Measurements from ENCODE around the gene SLX4.

The SLX4 gene

GRCh38 chr16:3580251-3580651 is 31.2 kb downstream of the SLX4 start:
- no peak for DNase-seq

GRCh38 chr16:3579776-3580175 is 31.6 kb downstream of the SLX4 start:
- DNase-seq, result no peak

DNA sequence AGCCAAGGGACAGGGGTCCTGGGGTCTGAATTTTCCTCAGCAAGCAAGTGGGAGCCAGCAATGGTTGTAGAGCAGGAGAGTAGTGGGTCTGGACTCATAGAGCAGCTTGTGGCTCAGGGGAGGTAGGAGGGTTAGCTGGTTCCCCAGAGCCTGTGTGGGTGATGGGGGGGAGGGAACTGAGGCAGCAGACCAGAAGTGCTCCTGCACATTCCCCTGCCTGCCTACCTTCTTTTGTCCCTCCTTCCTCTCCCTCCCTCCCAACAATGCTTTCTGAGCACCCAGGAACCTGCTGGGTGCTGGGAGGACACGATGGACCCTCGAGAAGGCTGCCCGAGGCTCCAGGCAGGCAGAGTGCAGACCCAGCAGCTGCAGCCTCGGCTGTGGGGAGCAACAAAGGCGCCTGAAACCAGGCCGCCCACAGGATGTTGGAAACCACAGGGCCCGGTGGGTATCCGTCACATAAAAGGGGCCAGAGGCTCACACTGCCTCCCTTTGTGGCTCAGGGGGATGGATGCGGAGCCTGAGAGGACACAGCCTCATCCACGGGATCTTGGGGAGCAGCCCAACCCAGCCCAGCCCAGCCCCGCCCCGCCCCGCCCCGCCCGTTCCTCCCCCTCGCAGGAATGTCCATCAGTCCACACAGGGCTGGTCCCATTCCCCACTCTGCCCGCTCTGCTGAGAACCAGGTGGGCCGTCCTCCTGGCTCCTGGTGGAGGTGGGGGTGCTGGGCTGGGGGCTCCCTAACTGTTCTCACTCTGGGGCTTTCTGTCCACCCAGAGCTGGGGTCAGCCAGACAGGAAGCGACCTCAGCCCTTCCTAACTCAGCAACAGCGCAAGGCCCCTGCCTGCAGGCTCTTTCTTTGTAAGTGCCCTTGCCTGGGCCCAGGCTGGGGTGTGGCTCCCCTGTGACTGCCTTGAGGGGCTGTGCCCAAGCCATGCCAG is 32.5 kb downstream of the SLX4 start:
- DNase-seq, result peak; percentile 67

- peak; percentile 36 for DNase-seq
These were observed 33.3 kb downstream of the SLX4 start for GRCh38 chr16:3578121-3578520.

DNA sequence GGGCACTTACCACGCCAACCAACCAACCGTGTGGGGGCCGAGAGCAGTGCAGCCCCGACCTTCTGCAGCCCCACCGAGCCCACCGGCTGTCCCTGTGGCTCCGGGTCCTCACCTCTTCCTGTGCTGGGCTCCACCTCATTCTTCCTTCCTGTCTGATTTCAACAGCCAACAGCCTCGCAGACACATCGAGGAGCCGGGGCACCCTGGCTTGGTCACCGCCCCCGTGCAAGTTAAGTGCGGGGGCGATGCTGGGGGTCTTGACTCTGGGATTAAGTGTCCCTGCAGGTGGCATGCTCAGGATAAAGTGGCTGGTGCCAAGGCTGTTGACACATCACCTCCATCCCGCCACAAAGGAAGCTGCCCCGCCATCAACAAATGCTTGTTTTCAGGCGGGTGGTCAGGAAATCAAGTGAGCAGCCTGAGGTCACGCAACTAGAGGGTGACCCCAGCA is 34.1 kb downstream of the SLX4 start, which contains the start of gene NLRC3:
TSS of gene NLRC3 (minus strand) at position 102 of the 451 bp plus-strand sequence. CDS start 12,367 bp downstream, outside the sequence.
- DNase-seq, result peak; percentile 42

GRCh38 chr16:3576211-3576610 is 35.2 kb downstream of the SLX4 start:
- peak; percentile 29 for DNase-seq

- peak; percentile 14 for DNase-seq
These were observed 35.9 kb downstream of the SLX4 start for GRCh38 chr16:3575491-3575890.

GRCh38 chr16:3574195-3574594 is 37.2 kb downstream of the SLX4 start:
- no peak for DNase-seq

DNA sequence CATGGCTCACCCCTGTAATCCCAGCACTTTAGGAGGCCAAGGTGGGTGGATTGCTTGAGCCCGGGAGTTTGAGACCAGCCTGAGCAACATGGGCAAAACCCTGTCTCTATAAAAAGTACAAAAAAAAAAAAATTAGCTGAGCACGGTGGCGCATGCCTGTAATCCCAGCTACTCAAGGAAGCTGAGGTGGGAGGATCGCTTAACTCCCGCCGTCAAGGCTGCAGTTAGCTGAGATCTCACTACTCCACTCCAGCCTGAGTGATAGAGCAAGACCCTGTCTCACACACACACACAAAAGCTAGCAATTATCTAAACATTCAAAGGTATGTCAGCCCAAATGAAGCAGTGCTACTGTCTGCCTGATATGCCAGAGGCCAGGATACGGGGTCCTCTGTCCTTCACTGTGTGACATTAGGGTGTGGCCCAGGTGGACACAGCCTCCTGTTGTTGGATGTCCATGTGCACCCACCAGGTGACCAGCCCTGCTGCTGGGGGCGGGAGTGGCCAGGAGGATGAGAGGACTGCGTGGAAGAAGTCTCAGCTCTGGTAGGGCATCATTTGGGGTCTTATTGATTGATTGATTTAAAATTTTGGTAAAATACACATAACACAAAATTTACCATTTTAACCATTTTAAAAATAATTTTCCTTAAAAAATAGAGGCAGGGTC is 38.1 kb downstream of the SLX4 start:
- DNase-seq, result no peak

DNA sequence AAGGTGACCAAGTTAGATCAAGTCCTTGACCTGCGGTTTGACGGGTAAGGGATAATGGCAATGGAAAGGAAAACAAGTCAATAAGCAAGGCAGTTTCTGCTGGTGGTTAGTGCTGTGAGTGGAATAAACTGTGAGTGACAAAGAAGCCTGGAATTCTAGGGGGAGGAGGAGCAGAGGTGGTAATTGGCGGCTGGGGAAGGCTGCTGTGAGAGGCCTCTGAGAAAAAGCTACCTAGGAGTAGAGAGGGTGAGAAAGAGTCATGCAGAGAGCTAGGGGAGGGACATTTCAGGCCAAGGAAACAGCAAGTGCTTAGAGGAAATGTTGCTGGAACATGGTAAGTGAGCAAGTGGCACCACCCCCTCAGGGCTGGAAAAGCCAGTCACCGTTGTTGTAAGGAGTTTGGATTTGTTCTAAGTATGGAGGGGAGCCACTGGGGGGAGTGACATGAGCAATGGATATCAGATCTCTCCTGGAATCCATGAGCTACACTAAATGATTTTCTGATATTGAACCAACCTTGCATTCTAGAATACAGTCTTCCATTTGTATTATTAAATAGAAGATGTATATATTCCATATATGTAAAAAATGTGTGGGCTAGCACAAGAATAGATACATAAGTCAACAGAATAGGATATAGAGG is 40.9 kb downstream of the SLX4 start:
- DNase-seq, result no peak

DNA sequence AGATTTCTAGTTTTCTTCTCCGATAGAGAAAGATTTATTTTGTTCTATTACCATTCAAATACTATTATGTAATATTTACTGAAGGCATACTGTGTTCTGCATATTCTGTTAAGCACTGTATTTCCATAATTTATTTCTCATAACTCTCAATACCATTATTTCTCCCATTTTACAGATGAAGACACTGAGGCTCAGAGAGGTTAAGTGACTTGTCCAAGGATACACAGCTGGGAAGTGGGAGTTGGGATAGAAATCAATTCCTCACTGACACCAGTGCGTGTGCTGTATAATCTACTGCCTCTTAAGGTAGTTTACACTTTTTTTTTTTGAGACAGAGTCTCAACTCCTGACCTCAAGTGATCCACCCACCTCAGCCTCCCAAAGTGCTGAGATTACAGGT is 41.6 kb downstream of the SLX4 start:
- DNase-seq, result no peak

DNA sequence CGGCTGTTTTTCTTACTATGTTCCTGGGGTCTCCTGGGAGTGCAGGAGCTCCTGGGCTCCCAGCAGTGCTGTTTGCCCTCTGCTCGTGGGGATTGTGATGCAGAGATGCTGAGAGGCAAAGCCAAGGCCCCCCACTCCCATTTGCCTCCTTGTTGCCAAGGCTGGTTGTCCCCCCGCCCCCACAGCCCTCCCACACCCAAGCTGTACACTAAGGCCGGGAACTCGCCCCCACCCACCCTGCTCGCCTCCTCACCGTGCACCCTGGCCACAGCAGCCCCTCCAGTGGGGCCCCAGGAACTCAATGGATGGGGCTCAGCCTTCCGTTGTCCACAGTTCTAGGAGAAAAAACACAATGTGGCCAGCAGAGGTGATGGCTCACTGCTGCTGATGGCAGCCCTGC is 44.4 kb downstream of the SLX4 start:
- DNase-seq, result no peak

- no peak for DNase-seq
These were observed 46.6 kb downstream of the SLX4 start for GRCh38 chr16:3564889-3565141.

DNA sequence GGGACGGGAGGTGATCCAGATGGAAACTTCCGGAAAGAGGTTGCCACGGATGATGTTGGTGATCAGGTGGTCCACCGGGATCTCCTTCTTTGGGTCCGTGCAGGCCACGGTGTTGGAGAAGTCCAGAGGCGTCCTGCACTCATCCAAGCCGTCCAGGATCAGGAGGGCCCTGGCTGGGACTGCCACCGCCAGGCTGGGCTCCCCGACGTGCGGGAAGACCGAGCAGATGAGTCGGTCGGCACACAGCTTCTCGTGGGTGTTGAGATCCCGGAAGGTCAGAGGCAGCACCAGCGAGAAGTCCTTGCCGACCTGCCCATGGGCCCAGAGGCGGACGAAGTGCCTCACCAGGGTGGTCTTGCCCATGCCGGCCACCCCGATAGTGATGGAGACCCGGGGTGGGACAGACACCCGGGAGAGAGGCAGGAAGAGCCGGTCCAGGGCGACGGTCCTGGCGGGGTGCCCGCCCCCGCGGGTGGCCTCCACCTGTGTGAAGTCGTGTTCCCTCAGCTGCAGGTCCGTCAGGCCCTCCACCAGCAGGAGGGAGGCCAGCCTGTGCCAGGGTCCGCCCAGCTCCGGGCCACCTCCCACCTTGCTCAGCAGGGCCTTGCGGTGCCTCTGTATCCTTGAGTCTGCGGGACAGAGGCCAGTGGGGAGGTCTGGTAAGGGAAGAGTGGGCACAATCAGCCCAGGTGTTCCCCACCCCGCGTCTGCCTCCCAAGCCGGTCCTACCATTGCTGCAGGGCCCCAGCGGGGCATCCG is 47.1 kb downstream of the SLX4 start:
- no peak for DNase-seq

- DNase-seq, result no peak
These were observed 48.4 kb downstream of the SLX4 start for GRCh38 chr16:3562914-3563480.

DNA sequence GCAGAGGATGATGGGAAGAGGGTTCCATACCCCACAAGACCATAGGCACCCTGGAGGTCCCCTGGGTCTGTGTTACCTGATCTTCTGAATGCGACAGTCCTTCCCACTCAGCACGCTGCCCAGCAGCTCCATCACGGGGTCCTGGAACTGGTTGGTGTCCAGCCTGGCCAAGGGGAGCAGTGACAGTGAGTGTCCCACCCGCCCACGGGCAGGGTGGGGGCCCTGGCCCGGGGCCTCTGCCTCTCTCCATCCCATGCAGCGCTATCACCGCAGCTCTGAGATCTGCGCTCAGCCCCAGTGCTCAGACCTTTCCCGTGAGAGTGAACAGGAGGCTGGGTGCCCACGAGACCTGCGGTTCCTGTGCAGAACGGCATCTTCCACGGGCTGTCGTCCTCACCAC is 49.8 kb downstream of the SLX4 start:
- DNase-seq, result no peak

- no peak for DNase-seq
These were observed 57.0 kb downstream of the SLX4 start for GRCh38 chr16:3554351-3554928.

GRCh38 chr16:3553138-3553923 is 58.1 kb downstream of the SLX4 start:
- DNase-seq, result no peak

- DNase-seq, result no peak
These were observed 60.3 kb downstream of the SLX4 start for GRCh38 chr16:3550851-3551847.

GRCh38 chr16:3549906-3550305 is 61.5 kb downstream of the SLX4 start:
- DNase-seq, result no peak

Measured in activated naive CD4-positive, alpha-beta T cell treated with Interleukin-2 at 50 U/mL for 16 hours (primary cell).